HG03442 (cell line): ENCODE measurements around the gene FBXO41.
"Not testable (repeated sequence)": the region's sequence is repeated elsewhere in the genome, so short reads cannot be mapped to it uniquely, and the experiment has no call there.

Experiments used
- ATAC-seq: cut with Tn5 transposase; IDR thresholded peaks from one replicate; pipeline ENCODE4 v1.9.1; 2021; ENCODE audit warnings: mild to moderate bottlenecking, moderate library complexity; ENCODE audit not compliant: unreplicated experiment

Gene FBXO41

DNA sequence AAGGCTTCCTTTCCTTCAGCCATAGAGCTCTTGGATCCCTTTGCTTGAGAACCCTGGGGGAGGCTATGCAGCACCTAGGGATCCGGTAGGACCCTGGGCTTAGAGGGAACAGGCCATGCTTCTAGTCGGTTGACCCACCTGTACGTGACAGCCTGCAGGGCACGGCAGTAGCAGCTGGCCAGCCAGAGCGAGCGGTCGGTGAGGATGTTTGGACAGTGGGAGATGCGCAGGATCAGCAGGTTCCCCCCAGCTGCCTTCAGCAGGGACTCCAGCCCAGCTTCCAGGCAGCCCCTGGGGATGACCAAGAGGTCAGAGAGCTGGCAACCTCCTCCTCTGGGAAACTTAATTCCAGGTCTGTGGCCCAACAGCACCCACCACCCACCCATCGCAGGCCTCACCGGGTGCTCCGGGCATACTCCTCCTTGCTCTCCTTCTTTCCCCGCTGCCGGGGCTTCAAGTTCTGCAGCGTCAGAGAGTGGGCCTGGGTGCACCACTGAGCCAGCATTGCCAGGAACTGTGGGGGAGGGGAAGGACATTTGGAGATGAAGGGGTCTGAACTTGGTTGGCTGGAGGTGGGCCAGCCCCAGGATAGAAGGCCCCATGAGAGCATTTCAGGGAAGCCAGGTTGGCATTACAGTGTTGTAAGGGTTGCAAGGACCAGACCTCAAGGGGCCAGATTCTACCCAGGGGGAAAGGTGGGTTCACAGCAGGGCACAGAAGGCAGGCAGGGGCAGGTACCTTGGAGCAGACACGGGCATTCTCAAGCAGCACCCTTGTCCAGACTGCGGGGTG, 20.5 kb downstream of the FBXO41 start:
- no peak for ATAC-seq

DNA sequence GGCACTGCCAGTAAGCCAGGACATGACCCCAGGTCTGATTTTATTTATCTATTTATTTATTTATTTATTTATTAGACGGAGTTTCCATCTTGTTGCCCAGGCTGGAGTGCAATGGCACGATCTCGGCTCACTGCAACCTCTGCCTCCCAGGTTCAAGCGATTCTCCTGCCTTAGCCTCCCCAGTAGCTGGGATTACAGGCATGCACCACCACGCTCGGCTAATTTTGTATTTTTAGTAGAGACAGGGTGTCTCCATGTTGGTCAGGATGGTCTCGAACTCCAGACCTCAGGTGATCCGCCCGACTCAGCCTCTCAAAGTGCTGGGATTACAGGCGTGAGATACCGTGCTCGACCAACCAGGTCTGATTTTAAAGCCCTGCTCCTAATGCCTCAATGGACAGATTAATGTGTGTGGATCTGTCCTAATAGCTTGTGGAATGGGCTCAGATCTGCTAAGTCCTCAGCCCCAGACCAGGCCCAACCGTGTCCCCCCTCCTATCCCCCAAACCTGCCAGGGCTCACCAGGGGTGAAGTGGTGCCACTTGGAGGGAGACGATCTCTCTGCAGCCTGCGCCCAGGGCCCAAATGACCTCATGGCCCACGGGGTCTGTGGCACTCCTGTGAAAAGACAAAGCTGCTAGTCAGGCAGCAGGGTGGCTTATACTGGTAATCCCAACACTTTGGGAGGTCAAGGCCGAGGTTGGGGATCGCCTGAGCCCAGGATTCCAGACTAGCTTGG, 21.4 kb downstream of the FBXO41 start:
- ATAC-seq, result not testable (repeated sequence)

DNA sequence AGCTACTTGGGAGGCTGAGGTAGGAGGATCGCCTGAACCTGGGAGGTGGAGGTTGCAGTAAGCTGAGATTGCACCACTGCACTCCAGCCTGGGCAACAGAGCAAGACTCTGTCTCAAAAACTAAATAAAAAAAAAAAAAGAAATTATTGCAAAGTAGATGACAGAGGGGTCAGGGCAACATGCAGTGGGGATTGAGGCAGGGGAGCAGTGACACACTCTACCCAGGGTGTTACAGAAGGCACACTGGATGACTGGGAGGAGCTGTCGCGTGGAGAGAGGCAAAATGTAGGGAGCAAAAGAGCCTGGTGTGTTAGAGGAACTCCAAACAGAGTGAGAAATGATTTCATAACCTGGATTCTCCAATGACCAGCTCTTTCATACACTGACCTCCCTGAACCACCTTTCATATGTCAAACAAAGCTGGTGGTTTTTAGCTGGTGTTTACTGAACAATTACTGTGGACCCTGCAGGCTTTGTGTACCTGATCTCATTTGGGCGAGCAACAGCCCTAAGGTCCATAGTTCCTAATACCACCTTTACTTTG, 22.1 kb downstream of the FBXO41 start:
- no peak for ATAC-seq

DNA sequence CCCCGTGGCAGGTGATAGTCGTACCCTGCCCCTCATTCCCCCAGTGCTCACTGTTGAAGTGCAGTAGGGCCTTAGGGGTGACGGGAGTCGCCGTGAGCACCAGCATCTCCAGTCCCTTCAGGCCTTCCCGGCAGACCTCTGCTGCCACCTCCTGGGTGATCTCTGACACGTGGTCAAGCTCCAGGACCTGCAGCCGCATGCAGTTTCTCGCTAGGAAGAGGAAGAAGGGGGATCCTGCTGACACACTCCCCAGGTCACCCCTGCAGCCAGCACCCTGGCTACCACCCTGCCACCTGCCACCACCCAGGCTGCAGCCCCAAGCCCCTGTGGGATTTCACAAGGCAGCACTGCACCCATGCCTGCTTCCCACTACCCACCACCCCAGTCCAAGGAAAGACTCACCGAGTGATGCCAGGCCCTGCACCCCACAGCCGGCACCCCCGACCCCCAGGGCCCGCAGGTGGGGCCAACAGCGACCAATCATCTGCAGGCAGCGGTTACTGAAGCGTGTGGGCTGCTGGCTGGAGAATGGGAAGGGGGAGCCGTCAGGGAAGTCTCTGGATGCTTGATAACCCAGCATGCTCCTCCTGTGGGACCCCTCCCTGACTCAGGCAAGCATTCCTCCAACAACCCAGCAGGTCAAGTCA, 23.8 kb downstream of the FBXO41 start:
- ATAC-seq, result no peak

DNA sequence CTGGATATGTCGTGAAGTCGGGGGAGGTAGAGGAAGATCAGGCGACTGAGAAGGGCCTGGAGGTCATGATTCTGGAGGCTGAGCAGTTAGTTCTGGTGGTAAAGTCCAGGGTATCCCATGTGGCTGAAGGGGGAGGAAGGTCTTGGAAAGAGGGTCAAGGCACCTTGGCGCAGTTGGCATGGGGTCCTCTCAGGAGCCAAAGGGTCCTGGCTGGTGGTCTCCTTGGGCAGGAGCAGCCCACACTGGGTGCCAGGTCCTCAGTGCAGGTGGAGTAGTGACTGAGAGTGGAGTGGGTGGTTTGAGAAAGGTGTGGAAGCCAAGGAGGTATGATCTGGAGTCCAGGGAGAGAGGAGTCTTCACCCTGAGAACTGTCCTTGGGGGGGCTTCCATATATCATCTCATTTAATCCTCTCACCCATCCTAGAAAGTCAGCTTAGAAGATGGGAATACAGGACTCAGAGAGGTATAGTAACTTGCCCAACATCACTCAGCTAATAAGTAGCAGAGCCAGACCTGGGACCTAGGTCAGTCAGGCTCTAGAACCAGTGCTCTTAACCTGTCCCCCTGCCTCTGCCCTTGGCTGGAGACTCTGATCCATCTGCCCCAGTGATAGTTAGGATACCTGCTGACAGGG, 24.5 kb downstream of the FBXO41 start:
- ATAC-seq, result no peak

DNA sequence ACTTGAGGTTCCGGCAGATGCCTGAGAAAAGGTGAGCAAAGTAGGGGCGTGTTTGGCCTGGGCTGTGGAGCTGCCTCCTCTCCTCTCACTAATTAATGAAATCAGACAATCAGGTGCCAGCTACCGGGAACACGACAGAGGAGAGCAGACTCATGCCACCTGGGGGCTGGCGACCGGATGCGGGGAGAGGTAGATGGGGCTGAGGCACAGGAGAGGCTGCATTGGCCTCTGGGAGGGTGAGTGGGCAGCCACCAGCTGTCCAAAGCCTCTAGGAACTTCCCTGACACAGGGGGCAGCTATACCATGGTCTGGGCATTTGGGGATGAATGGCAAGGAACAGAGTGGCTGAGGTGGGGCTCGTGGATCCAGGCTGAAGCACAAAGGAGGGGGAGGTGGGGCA, 25.0 kb downstream of the FBXO41 start:
- ATAC-seq, result no peak

DNA sequence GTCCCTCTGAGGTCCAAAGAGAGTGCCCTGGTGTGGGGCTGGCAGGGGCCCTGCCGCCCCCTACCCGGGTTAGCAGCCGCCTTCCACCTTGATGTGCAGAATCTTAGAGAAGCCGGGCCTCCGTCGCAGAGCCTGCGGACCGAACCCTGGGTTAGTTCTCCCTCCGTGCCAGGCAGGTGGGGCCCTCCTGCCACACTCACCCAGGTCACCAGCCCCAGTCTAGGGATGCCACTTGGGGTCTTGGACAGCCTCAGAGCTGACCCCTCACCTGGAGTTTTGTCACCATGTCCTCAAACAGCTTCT, 25.4 kb downstream of the FBXO41 start:
- no peak for ATAC-seq

DNA sequence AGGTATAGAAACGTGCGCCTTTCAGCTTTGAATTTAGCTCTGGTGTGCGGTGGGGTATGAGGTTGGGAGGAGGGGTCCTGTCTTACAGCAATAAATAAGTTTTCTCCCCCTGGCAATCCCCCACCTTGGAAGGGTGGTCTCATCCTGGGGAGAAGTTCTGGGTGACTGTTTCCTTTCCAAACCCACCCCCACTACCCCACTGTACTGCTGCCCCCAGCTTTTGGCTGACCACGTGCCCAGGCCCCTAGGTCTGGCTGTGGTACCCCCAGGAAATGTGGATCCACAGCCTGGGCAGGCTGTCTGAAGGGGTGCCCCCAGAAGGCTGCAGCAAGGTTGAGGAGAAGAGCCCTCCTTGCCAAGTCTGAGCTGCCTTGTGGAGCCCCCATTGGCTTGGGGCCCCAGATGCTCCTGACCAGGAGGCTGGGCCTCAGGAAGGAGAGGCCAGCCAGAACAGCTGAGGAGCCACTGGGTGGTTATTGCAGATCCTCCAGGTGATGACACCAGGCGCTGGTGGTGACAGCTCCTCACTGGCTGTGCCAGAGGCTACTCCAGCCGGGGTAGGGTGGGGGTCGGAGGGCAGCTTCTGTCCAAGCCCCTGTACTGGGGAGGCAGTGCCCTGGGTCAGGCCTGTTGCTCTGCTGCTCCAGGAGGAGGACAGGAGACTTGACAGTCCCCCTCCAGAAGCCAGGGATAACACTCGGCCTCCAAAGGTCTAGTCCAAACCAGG, 25.9 kb downstream of the FBXO41 start:
- ATAC-seq, result no peak

DNA sequence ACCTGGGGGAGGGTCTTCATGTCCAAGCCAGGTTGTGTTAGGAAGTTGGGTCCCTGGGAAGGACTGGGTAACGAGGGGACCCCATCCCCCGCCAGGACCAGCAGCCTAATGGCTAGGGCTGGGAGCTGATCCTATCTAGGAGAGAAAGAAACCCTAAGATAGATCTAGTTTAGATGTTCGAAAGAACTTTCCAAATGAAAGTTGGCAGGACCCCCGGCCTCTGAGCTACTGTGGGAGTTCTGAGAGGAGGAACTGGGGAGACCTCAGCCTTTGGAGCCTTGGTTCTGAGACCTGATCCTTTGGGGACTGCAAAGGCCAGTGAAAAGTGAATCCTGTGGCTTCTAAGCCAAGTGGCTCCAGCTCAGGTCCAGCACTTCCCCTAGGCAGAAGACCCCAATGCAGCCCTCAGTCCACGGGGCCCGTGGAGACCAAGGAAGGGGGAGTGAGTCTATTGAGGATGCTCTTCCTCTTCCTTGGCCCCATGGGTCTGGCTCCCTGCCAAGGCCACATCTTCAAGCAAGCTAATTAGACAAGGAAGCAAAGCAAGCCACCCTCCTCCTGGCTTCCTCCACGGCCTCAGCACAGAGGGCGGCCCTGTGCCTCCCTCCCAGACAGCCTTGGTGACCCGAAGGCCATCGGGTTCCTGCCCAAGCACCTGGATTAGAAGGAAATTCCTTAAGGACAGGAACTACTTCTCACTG, 26.7 kb downstream of the FBXO41 start:
- no peak for ATAC-seq

DNA sequence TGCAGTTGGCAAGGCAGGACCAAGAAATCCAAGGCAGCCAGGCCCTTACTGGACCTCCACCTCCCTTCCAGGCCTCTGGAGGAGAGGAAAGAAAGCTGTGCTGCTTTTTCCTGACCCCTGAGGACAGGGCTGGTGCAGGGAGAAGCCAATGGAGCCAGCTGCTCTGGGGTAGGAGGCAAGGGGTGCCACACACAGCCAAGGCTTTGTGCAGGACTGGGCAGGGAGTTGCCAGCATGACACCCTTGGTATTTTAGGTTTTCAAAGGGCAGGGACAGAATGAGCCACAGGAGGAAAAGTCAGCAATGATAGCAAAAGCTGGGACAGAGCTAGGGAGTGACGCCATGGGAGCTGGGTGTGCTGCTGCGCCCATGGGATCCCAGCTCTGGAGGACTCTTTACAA, 27.3 kb downstream of the FBXO41 start:
- no peak for ATAC-seq

DNA sequence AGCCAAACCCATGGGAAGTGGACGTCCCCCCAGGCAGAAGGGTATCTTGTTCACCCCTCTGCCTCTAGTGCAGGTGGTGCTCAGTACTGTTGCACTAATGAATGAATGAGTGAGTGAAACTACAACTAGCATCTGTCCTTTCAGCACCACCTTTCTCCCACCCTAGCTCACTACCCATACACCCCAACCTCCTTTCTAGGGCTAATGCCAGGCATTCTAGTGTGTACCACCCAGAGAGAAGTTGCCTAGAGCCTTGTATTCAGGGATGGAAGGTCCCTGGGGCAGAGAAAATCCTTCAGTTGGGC, 27.7 kb downstream of the FBXO41 start:
- ATAC-seq, result no peak

DNA sequence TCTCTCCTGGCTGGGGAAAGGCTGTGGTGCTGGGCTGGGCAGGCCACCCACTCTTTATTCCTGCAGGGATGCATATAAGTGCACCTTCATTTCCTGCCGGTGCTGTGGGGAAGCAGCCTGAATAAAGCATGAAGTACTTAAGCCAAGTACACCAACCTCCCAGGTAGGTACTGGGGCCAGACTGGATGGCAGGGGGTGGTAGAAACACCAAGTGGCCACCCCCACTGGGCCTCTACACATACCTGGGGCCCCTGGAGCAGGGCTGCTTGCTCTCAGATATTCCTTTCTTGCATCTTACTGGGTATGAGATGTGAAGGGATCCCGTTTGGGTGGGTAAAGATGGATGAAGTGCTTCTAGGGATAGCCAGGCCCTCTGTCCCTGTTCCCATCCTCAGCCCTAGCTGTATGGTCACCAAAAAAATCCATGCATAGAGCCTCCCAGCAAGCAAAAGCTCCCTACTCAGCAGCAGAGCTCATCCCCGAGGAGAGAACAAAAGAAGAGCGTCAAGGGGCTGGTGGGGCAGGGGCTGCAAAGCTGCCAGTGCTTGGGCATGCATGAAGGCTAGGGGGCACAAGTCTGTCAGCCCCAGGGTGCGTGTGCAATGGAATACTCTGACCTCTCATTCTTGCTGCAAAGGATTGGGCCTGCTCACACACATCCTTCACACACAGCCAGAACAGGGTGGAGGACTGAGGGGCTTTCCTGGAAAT, 28.2 kb downstream of the FBXO41 start:
- ATAC-seq, result no peak

DNA sequence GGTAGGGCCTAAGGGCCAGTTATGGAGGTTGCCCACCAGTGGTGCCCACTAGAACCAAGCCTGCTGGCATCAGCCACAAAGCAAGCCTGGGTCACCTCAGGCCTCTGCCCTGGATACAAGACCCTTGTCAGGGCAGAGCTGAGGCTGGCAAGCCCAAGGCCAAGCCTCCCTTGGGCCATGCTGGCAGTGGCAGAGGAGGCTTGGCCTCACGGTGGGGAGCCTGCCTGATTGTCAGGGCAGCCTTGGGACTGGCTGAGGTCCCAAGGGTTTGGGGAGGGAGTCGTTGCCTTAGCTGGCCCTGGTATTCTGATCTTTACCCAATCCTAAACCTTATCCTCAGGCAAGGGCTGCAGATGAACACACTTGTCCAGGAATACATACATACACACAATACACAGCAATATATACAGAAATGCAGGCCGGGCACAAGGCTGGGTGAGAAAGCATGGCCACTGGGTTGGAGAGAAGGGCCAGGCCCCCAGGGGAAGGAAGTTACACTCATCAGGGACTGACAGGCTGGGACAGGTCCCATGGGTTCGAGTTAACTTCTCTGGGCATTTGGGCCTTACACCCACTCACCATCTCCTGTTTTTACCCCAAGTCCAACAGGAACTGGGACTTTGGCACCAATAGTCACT, 29.2 kb downstream of the FBXO41 start:
- ATAC-seq, result no peak

DNA sequence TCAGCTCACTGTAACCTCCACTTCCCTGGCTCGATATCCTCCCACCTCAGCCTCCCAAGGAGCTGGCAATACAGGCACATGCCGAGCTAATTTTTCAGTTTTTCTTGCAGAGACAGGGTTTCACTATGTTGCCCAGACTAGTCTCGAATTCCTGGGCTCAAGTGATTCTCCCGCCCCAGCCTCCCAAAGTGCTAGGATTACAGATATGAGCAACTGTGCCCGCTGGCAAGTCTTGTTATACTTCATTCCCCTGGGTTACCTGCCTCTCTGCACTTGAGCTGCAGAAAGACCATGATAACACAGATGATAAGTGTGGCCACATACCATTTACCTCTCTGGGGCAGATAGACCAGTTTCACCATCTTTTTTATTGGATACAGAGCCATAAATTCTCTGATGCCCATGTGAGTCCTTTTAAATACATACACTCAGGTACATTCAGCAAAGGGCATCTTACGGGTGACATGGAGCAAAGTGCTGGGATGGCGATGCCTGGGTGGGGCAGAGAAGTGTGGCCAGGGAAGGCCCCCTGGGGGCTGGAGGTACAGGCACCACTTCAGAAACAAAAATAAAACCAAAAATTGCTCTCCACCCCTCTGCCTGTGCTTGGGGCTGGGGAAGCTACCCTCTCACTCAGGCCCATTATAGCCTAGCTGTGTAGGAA, 29.8 kb downstream of the FBXO41 start:
- ATAC-seq, result no peak

DNA sequence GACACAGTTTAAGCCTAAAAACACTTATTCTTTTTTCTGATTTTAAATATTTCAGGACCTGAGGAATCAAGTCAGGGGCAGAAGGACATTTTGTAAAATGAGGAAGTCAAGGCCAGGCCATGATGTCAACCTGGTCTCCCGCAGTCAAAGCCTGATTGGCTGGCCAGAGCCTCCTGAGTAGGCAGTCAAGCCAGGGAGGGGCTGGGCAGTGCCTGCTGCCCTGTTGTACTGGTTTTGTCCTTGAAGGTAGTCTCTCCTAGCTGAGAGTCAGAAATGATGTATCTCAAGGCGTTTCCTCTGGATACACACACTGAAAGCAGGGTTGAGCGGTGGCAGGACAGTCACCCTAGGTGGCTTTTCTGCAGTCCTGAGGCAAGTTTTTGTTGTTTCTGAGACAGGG, 30.4 kb downstream of the FBXO41 start:
- no peak for ATAC-seq

DNA sequence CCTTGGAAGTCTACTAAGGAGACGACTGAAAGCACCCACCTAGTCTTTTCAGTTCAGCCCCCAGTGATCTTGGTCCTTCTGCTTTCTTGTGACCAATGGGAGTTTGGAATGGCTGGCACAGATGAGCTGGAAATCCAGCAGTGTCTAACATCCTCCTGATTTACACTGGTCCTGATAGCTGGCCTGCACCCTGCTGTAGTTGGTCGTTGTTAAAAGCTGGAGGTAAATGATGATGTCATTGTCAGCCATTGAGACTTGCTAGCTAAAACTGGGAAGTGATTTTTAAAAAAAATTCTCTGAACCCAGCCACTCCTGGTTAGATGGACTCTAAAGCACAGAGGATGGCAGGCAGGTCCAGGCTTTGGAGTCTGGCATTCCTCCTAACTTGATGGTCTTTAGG, 30.9 kb downstream of the FBXO41 start:
- no peak for ATAC-seq

DNA sequence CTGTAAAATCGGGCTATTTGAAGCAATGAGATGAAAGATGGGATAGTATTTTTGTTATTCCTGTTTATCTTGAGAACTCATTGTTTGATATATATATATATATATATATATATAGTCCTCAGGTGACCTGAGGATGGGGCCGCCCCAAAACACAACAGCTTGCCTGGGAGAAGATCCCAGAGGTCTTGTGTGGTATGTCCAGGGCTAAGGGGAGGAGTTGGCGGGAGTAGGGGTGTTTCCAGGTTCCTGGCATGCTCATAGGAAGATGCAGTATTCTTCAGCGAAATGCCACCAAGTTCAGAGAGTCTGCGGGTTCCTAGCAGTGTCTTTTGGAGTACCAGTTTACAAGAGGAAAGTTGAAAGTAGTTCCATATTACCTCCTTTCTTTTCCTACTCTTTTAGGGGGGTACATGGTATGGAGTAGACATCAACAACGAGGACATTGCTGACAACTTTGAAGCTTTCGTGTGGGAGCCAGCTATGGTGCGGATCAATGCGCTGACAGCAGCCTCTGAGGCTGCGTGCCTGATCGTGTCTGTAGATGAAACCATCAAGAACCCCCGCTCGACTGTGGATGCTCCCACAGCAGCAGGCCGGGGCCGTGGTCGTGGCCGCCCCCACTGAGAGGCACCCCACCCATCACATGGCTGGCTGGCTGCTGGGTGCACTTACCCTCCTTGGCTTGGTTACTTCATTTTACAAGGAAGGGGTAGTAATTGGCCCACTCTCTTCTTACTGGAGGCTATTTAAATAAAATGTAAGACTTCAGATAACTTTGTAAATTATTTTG, 31.8 kb downstream of the FBXO41 start:
- ATAC-seq, result no peak
